VCaP (cell line): Measurements from ENCODE around the gene NAA50.

Experiments used
- H3K27ac ChIP-seq: fragments of 450-650 bp; 2 replicates; pipeline ENCODE4 v1.5.1; 2017
- TF ChIP-seq, protein P1 (sequence below): fragments of 450-650 bp; conservative IDR thresholded peaks from 2 replicates; pipeline ENCODE4 v1.5.1; 2017; ENCODE audit warnings: mild to moderate bottlenecking, moderate library complexity

NAA50 gene

DNA sequence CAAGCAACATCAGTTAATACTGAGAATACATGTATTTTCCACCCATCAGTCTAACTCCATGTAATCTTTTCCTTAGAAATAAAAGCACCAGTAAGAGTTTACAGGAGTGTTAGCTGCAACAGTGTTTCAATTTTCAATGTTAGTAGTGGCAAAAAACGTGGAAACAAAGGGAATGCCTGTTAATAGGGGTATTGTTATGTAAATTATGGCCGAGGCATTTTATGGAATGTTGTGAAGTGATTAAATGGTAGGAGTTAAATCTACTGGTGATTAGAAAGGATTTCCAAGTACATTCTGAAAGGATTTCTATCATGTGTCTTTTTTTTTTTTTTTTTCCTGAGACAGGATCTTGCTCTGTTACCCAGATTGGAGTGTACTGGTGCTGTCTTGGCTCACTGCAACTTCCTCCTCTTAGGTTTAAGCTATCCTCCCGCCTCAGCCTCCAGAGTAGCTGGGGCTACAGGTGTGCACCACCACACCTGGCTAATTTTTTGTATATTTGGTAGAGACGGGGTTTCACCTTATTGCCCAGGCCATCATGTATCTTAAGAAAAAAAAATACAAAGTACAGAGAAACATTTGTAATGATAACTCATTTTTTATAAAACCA, 7.4 kb upstream of the NAA50 start:
- TF ChIP-seq, protein P1, sequence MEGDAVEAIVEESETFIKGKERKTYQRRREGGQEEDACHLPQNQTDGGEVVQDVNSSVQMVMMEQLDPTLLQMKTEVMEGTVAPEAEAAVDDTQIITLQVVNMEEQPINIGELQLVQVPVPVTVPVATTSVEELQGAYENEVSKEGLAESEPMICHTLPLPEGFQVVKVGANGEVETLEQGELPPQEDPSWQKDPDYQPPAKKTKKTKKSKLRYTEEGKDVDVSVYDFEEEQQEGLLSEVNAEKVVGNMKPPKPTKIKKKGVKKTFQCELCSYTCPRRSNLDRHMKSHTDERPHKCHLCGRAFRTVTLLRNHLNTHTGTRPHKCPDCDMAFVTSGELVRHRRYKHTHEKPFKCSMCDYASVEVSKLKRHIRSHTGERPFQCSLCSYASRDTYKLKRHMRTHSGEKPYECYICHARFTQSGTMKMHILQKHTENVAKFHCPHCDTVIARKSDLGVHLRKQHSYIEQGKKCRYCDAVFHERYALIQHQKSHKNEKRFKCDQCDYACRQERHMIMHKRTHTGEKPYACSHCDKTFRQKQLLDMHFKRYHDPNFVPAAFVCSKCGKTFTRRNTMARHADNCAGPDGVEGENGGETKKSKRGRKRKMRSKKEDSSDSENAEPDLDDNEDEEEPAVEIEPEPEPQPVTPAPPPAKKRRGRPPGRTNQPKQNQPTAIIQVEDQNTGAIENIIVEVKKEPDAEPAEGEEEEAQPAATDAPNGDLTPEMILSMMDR: no peak
- no peak overlapping the region for H3K27ac ChIP-seq

DNA sequence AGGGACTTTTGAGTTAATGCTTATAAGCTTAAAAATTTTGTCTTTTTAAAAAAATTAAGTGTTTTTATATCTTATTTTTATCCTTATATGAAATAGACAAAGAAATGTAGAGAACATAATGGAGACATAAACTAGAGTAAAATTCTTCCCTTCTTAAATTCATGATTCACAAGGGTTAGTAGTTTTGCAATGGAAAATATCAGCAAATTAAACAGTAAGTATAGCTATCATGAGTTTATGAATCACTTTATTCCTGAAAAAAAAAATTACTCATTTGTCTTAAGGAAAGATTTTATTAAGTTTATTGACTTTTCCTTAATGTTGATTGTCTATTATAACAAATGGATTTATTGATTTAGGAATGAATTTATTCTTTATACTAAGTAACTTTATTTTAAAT, 5.1 kb upstream of the NAA50 start:
- TF ChIP-seq, protein P1: no peak
- H3K27ac ChIP-seq: no peak overlapping the region

DNA sequence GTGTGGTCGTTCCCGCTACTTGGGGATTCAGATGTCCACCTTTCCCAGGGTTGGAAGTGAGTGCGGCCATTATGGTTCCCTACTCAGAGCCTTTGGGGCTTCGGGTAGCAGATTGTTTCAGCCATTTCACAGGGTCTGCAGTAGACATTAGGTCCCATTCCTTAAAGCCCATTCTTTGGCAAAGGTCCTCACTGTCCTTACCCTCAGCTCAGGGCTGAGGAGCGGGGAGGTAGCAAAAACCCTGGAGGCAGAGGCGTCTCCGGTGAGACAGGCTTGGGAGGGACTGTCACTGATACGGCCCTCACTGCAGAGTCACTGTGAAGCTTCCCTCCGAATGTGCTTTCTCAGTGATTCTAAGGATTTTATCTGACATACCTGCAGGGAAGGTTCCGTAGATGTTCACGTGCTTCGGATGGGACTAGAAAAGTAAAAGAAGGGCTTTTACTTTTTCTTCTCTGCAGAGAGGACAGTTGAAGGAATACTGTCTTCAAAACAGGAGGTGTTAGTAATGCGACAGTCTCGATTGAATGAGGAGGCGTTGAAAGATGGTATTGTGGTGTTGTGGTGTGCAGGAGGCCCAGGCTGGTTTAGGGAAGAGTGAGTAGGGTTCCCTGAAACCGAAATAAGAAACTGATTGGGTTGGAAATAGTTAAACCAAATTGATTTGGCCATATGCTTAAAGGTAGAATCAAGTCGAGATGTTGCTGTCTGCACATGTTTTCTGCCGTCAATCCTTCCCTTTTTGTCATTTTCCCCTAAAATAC, 1.4 kb upstream of the NAA50 start:
- peak overlapping the region; percentile 98 for H3K27ac ChIP-seq
- TF ChIP-seq, protein P1: no peak

DNA sequence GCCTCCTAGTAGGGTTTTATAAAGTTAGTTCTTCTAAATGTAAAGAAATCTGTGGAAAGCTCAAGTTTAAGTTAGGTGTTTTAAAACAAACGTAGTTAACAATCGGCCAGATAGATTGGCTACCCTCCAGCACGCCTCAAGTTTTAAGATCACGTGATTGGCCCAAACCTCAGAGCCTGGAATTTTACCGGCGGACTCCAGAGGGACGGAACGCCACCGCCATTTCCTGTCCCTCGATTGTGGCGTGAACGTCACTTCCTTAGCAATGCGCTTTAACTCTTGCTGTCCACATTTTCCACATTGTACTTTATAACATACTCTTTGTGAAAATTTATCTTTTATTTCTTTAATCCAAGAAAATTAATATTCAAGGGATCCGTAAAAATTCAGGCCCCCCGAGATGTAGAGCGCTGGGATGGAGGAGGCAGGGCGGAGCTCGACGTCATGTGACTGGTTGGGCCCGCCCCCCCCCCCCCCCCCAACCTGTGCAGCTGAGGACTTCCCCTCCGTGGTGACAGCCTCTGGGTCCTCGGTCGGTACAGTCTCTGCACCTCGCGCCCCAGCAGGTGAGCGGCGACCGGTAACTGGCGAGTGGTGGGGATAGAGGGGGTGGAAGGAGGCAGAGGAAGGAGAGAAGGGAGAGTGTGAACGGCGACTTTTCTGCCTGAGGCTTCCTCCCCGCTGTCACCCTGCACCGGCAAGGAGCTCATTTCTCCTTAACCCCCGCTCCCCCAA, 666 bp upstream of the NAA50 start, which contains the start of gene ATP6V1A:
Gene ATP6V1A, plus strand, starts transcription at position 488 of the 735 bp plus-strand sequence. CDS start 31,719 bp downstream, outside the sequence.
- peak within 1 kb of the TSS; percentile 98 for H3K27ac ChIP-seq
- TF ChIP-seq, protein P1: no peak

DNA sequence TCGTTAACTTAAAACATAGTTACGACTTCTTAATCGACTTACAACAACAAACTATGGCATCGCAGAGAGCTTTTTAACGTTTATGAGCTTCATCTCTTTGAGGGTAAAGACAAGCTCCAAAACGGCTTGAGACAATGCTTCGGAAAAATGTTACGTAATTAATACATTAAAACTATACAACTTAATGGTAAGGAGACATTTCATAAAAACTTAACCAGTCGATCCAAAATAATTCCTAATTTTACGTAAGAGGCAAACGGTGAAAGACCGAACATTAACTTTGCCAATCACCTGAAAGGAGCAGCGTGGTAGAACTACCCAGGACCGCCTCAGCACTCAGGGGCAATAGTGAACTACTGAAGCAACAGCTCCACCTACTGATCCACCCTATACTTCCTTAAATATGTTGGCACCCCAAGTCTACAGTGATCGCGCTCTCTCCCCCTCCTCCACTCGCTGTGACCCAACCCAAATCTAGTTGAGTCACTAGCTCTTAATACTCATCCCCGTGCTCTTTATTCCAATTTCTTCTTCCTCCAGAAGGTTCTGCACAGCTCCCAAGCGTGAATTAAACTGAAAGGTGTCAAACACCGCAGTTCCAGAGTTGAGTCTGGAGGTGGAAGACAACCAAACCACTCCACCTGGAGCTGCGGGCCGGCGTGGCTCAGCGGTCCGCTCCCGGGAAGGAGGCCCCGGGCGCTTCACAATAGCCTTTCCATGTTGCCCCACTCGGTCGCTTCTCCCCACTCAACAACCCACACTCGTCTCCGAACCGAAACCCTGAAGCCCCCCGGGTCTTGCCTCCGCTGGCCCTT, 901 bp downstream of the NAA50 start:
- peak overlapping the region; percentile 98 for H3K27ac ChIP-seq
- TF ChIP-seq, protein P1: peak; percentile 76

DNA sequence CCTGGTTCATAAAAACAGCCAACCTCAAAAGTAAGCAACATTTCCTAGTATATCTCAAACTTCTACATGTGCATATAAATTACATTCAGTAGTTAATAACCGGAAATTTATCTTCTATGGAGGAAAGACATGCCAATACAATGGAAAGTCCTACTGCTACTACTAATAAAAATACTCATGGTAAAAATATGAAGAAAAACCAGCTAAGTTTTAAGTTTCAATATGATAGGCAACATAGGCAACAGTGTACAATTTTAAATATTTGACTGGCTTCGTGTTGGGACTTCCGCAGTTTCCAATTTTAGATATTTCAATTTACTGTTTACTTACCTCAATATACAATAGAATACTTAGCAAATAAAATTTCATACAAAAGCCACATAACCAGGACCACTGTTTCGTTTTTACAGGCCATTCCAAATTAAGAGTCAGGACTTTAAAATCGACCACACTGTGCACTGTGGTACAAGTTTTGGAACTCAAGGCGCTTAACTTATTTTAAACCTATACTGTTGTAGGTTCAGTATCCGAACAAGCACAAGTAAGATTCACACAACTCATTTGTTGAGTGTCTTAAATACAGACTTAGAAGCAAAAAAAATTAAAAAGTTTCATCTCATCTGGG, 2.9 kb downstream of the NAA50 start:
- H3K27ac ChIP-seq: no peak overlapping the region
- TF ChIP-seq, protein P1: no peak
